Kidney glomerular epithelial cell (primary cell): ENCODE results near the gene KNCN.

ENCODE experiments used
- DNase-seq: peaks from one replicate; lab custom pipeline; 2025; lab: John Stamatoyannopoulos, UW

Gene KNCN

GRCh38 chr1:46568461-46568891 lies 17.0 kb upstream of the KNCN start:
- DNase-seq = no peak

GRCh38 chr1:46563341-46563740 lies 11.9 kb upstream of the KNCN start:
- DNase-seq = no peak

DNA sequence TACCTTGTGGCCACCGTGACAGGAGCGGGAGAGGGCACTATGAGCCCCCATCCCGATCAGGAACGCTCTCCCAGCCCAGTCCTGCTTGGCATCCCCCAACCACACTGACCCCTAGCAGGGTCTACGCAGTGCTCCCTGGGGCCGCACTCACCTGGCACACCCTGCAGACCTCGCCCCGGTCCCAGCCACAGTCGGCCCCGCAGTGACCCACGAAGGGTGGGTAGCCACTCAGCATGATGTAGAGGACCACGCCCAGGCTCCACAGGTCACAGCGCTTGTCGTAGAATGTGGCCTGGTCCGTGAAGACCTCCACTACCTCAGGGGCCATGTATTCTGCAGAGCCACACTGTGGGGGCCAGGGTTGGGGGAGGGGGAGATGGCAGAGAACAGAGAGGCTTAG lies 11.1 kb upstream of the KNCN start:
- DNase-seq = no peak

DNA sequence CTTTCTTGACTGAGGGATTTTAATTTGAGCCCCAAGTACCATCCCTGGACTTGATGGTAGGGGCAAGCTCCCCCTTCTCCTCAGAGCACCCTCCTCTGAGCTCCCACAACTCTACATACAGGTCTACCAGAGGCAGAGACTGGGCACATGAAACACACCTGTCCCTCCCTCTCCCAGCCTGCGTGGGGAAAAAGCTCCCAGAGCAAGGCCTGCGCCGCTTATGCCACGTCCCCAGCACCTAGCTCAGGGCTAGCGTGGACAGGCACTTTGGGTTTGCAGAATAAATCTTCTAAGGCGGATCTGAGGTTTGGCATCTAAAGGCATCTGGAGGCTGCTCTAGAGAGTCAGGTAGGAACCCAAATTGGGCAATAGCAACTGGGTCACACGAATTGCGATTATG lies 7.5 kb upstream of the KNCN start:
- no peak for DNase-seq

DNA sequence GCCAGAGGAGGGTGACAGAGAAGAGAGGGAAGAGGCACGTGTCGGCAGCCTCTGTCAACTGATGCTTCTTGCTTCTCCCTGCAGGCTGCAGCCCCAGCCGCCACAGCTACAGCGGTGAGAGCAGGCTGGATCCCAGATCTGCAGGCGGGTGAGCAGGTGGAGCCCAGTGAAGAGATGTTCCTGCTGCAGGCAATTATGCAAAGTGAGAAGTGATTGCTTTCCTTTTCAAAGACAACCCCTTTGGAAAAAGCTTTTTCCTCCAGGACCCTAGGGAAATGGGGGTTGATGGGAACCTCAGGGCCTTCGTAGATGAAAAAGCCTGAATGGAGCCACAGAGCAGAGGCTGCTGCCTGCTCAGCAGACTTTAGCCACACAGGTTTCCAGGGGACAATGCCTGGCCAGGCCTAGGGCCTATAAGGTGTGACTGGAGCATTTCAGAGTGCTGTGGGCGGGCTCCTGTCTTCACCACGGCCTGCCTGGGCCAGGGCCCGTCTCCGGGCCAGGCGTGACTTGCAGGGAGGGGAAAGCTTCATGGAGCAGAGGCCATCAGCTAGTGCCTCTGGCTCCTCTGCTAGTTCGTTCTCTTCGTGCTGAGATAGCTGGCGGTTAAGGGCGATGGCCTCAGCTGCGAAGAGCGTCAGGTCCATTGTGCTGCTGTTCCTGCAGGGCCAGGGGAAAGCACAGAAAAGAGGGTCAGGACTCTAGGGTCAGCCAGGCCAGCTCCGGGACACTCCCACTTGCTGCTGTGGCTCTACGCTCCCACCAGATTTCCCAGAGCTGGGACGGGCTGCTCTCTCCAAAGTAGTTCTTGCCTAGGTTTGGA lies 6.9 kb upstream of the KNCN start:
- no peak for DNase-seq

- DNase-seq = no peak
Measured at GRCh38 chr1:46557403-46557802, 6.0 kb upstream of the KNCN start.

DNA sequence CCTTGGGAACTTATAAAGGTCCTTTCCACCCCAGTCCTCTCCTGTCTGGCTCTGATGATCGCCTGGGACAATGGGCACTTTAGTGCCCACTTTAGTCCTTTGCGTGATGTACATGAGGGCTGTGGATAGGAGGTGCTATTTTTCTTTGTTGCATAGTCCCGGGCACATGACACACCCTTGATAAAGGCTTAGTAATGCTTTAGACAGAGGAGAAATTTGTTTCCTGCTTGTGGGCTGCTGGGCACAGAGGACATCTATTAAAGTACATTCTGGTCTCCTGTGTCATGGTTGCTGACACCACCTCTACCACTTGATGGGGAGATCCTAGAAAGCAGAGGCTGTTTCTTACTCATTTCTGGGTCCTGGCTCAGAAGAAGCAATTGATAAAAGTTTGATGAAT lies 5.4 kb upstream of the KNCN start:
- no peak for DNase-seq

- no peak for DNase-seq
Measured at GRCh38 chr1:46555826-46556619, 4.6 kb upstream of the KNCN start.

- DNase-seq = no peak
Measured at GRCh38 chr1:46554597-46555381, 3.3 kb upstream of the KNCN start.

DNA sequence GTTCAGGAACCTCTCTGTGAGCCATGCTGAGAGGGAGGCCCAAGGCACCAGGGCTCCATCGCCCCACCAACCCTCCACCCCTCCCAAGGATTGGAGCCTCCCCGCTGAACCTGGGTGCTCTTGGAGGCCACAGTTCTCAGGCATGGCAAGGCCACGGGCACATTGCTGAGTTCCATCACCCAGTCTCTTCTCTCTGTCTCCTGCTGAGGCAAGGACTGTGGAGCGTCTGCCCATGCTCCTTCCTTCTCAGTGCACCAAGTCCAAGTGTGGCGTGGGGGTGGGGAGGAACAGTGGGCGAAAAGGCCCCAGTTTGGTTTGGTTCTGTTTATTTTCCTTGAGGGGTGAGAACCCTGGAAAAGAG lies 2.8 kb upstream of the KNCN start:
- DNase-seq = no peak

DNA sequence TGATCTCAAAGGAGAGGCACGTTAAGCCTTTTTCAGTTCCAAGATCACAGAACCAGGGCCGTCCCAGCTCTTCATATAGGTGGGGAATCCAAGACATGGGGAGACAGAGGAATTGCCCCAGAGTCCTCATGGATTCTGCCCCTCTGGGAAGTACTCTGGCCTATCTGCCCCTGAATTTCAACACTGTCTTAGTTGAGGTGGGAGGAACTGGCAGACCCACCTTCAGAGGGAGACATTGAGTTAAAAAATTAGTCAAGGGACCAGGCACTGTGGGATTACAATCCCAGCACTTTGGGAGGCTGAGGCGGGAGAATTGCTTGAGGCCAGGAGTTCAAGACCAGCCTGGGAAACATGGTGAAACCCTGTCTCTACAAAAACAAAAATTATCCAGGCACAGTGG lies 2.1 kb upstream of the KNCN start:
- DNase-seq = no peak

DNA sequence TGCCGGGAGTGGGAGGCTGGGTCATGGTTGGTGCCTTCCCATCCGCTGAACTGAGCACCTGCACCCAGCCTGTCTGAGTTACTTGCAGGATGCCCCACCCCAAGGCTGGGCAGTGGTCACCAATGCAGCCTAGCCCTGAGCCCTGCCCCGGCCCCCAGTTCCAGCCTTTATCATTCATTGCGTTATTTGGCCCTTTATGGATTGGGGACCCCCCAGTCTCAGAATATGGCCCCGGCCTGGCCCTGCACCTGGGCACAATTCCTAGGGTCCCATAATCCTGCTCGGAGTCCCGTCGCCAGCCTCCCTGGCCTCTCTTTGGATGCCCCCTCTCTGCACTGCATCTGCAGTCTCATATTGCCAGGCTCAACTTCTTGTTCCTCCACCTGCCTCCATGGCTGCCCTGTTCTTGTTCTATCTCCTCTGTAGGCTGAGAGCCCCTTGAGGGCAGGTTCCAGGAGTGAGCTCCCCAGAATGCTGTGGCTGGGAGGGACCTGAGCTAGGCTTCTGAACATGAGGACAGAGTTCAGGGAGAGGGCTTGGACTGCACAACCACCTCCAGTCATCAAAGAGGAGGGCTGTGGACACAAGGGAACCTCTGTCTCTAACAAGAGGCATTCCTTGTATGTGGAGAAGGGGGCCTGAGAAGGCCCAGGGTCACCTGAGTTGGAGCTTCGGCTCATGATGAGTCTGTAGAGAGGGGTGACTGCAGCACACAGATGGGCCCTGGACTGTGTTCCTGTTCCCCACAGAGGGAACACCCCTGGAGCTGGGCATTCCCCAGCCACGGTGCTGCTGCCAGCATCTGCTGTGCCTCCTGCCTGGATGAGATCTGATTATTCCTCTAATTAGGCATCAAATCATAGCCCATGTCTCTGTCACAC lies 1.1 kb upstream of the KNCN start:
- DNase-seq = no peak

DNA sequence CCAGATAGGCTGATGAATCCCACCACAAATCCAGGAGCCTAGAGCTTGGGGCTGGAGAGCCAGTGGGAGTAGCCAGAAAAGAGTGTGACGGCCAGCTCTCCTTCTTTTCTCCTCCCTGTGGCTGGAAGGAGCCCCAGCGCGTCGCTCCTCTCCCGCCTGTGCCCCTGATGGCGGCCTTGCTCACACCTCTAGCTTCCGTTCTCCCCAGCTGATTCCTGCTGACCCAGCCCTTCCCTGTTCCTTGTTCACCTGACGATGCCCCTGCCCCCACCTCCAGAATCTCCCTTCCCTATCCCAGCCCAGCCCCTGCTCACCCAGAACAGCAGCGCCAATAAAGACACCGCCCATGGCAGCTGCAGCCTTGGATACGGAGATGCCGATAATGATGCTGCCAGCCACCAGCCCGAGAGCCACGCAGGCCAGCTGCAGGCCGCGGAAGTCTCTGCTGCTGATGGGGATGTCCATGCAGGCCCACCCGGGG lies 656 bp downstream of the KNCN start:
- DNase-seq = no peak

DNA sequence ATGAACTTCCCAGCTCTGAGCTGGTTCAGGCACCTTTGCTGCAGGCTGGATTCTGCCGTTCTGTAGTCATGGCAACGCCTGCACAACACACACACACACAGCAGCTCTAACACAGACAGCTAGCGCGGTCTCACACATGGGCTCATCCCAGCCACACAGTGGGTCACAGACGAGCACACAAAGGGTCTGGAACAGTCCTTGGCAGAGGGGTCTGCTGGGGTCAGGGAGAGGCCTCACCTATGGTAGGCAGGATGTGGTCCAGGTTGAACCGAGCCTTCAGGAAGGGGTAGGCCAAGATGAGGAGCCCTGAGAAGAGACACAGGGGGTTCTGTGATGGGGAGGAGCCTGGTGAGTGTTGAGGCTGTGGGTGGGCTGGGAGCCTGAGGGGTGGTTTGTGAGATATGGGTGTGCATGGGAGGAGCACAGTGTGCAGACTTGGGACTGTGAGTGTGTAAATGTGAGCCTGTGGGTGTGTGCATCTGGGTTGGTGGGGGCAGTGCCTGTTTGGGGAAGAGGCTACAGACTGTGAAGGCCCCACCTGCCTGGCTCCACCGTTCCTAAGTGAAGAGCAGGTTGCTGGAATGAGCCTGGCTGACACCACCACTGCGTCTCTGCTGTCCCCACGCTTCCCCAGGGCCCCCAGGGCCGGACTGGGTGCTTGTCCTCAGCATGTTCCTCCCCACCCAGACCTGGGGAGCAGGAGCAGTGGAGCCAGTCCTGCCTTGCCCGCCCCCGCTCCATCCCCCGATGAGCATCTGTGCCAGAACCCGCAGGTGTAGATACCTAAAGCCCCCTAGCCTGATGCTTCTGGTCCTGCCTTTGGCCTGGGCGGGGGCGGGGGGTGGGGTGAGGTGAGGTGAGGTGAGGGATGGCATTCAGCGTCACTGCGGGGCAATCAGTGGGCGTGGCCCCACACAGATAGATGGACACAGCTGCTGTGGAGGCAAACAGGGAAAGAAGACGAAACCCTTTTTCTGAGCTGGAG lies 1.5 kb downstream of the KNCN start:
- no peak for DNase-seq

DNA sequence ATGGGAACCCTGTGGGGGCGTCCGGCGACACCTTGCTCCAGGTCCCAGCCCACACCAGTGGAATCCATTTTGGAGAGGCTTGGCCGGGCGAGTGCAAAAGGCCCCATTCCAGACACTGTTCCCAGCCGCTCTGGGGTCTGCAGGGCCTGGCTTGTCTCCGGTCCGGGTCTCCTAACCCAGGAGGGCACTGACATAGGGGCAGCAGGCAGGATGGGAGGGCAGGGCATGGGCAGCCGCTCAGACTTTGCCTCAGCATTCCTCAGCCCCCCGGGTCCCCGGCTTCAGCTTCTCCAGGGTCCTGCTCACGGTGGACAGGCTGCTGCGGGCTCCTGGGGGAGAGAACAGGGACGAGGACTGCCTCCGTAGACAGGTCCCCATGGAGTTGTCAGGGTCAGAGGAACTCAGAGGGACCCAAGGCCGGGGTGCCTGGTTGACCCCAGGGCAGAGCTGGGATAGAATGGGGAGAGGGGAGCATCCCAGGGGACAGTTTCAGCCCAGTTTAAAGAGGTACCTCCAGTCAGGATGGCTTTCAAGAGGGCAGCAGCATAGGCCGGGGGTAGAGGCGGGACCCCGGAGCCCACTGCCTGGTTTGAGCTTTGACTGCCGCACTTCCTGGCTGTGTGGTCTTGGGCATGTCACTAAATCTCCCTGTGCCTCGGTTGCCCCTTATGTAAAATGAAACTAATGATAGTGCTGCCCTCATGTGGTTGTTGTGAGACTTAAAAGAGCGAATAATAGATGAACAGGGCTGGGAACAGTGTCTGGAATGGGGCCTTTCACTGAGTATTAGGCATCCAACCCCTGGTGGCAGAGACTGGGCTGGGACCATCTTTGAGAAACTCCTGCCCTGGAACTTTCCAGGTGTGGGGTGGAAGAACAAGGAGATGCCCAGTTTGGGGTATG lies 3.7 kb downstream of the KNCN start:
- peak; percentile 30 for DNase-seq

GRCh38 chr1:46546210-46546609 lies 5.2 kb downstream of the KNCN start:
- DNase-seq = no peak

DNA sequence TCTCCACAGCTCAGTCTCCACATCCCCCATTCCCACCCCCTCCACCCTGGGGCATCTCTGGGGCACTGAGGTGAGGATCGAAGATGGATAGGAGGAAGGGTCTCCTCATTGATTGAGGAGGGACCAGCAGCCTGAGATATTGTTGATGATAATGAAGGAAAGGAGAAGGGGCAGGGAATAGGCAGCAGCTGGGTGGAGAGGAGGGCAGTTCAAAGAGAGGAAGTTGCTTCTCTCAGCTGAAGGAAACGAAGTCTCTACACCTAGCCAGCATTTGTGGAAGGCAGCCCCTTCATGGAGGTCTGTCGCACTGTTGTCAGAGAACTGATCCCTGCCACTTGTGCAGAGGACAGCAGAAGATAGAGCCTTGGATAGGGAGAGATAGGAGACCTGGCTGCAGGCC lies 5.7 kb downstream of the KNCN start:
- DNase-seq = no peak

GRCh38 chr1:46544561-46545240 lies 6.7 kb downstream of the KNCN start:
- DNase-seq = no peak
